Ovary (tissue), 9 donors: ENCODE data around the gene DAW1. TPM values are rescaled to one million over a fixed set of nuclear protein-coding genes. Genes with fewer than 3 reads are reported as not detected.

Source experiments
- DNase-seq, 5 donors: peaks; one replicate each; pipeline ENCODE4 v3.0.0-alpha.2; 2019 to 2020
- H3K27ac ChIP-seq, 2 donors: fragments of 200-600 bp; one replicate each; pipeline versions ENCODE4 v1.5.1 to v1.8.0; 2019 to 2022
- H3K27me3 ChIP-seq: fragments of 200-600 bp; one replicate; pipeline ENCODE4 v1.8.0; 2022
- H3K36me3 ChIP-seq: fragments of 200-600 bp; sonication (generic); one replicate; pipeline ENCODE4 v1.5.1; 2019
- H3K4me1 ChIP-seq: one replicate; pipeline ENCODE4 v1.8.1; 2013; ENCODE audit warnings: mild to moderate bottlenecking, moderate library complexity; ENCODE audit not compliant: insufficient read depth
- H3K4me3 ChIP-seq: fragments of 200-600 bp; sonication (generic); one replicate; pipeline ENCODE4 v1.5.1; 2017
- H3K9me3 ChIP-seq, 2 donors: fragments of 200-600 bp in 1 of 2; sonication (generic) in 1 of 2; one replicate each; pipeline versions ENCODE4 v1.5.1 to v1.8.1; 2013 to 2019; ENCODE audit warnings: mild to moderate bottlenecking in 1 of 2, moderate library complexity in 1 of 2
- EP300 ChIP-seq: sonication (generic); formaldehyde crosslinking; IDR thresholded peaks from one replicate; pipeline ENCODE4 v1.6.1; 2017; ENCODE audit warnings: antibody characterized with exemption
- POLR2A ChIP-seq: fragments of 450-650 bp; IDR thresholded peaks from one replicate; pipeline ENCODE4 v1.6.1; 2017; ENCODE audit warnings: antibody characterized with exemption, mild to moderate bottlenecking, moderate library complexity
- WGBS, 3 donors: extraction: QIAGEN DNeasy Blood & Tissue Kit in 1 of 3; methylation state at CpG; one replicate each; pipeline versions ENCODE4 v1.1.5 to v1.1.7; 2013 to 2017; 5-methylcytosine and 5-hydroxymethylcytosine counted together
- intact Hi-C, 4 donors: fragments of 100-400 bp; cut with DNase I; formaldehyde crosslinking; loops; one replicate each; pipeline versions ENCODE4 v1.11.0 to v1.15.1; 2022 to 2023
- polyA plus RNA-seq, 2 donors: library from polyadenylated mRNA; stranded (reverse); fragments of 200-250 nt in 1 of 2; fragments of 350-450 nt in 1 of 2; fragmentation: Illumina TruSeq in 1 of 2; extraction: RNeasy Lipid Tissue Mini Kit (QIAGEN cat#74804) in 1 of 2; gene quantifications; one replicate each; pipeline ENCODE4 v1.2.3, GENCODE V29; 2013 to 2014
- total RNA-seq, 7 donors: library from RNA; depleted of rRNA in 2 of 7; stranded (reverse); fragments of >200 nt in 2 of 7; fragmentation: NEBNext Ultra II Directional in 3 of 7; extraction: Animal tissue kit (Norgen Biotek cat#: 25700) in 3 of 7; gene quantifications; one replicate each; pipeline versions ENCODE4 v1.1.0 to v1.2.4, GENCODE V29; 2016 to 2023
- TF ChIP-seq, protein P1 (sequence below), 3 donors: fragments of 450-650 bp in 2 of 3; fragments of 200-600 bp in 1 of 3; IDR thresholded peaks; one replicate each; pipeline versions ENCODE4 v1.5.1 to v1.8.0; 2016 to 2022; ENCODE audit warnings: antibody characterized with exemption in 3 of 3, mild to moderate bottlenecking in 1 of 3
- donor health status: DM: no; HTN: no; CAD: no; lungs with moderate emphysema.
- donor health status: DM: no; HTN: no; CAD: no.
- donor health status: Bipolar disorder and iron deficiency.
- donor health status: DM: yes; HTN: yes; CAD: no.
- donor health status: DM: no; HTN: no; CAD: no.
- donor health status: DM: yes; HTN: yes; CAD: no.

DAW1 gene
- total and polyA plus RNA-seq, 9 donors: 0.11 to 4.6 (median 0.62) TPM; not detected in 2

DNA sequence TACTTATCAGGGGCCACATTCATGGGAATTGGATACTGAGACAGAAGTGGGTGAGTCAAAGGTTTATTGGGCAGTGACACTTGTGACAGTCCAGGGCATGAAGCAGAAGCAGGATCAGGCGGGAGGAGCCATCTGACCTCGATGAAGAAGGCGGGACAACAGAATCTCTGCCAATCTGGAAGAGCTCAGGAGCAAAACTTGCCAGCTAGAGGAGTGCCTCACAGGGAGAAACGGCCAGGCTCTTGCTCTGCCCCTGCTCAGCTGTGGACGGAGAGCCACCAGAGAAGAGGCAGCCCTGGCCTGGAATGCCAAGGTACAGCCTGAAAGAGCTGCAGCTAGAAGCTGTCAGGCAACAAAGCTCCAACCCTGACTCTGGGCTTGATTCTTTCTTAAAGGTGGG is 16.9 kb downstream of the DAW1 start:
- TF ChIP-seq, protein P1, sequence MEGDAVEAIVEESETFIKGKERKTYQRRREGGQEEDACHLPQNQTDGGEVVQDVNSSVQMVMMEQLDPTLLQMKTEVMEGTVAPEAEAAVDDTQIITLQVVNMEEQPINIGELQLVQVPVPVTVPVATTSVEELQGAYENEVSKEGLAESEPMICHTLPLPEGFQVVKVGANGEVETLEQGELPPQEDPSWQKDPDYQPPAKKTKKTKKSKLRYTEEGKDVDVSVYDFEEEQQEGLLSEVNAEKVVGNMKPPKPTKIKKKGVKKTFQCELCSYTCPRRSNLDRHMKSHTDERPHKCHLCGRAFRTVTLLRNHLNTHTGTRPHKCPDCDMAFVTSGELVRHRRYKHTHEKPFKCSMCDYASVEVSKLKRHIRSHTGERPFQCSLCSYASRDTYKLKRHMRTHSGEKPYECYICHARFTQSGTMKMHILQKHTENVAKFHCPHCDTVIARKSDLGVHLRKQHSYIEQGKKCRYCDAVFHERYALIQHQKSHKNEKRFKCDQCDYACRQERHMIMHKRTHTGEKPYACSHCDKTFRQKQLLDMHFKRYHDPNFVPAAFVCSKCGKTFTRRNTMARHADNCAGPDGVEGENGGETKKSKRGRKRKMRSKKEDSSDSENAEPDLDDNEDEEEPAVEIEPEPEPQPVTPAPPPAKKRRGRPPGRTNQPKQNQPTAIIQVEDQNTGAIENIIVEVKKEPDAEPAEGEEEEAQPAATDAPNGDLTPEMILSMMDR (IDR thresholded peaks at IDR 0.05): no peak
- no peak for TF ChIP-seq POLR2A
- no peak for TF ChIP-seq EP300
- Histone ChIP-seq H3K4me3 (no peak overlapping the region), H3K4me1 (no peaks in the 10 kb centered on the region), H3K27ac (no peak overlapping the region), H3K9me3 (no peaks in the 10 kb centered on the region), H3K27me3 (no peaks in the 10 kb centered on the region), H3K36me3 (no peaks in the 10 kb centered on the region)
- DNase-seq: no peak
- WGBS, 3 donors: 47 to 53% (median 51%) methylated on average over 5 of the region's 5 CpGs
- intact Hi-C loops: no loop called here

DNA sequence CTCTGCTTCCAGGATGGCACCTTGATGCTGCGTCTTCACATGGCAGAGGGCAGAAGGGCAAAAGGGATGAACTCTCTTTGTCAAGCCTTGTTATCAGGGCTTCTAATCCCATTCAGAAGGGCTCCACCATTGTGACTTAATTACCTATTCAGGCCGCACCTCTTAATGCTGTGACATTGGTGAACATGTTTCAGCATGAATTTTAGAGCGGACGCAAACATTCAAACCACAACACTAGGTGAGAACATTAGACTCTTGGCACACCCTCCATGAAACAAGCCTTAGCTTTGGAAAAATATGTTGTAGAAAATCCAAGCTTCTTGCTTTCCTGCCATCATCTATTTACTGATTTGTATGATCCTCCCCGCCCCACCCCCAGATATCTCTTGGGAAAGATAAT is 17.9 kb downstream of the DAW1 start:
- 85 to 90% (median 86%) methylated on average over 5 of the region's 5 CpGs for WGBS, 3 donors

GRCh38 chr2:227890495-227891079 is 19.2 kb downstream of the DAW1 start:
- H3K36me3 ChIP-seq: no peaks in the 10 kb centered on the region
- TF ChIP-seq, protein P1 (IDR thresholded peaks at IDR 0.05): peak; percentile 11 to 50 (median 29)
- no peak for TF ChIP-seq POLR2A
- TF ChIP-seq EP300: no peak
- intact Hi-C loops: loop anchor here in 1 of 4 donors (10.0 kb wide), 1 partner anchor 764 kb away; no protein-coding TSS in a partner anchor
- WGBS, 3 donors: 0 to 3% (median 1%) methylated on average over 2 of the region's 2 CpGs
- no peaks in the 10 kb centered on the region for H3K9me3 ChIP-seq
- H3K4me1 ChIP-seq: no peaks in the 10 kb centered on the region
- H3K27ac ChIP-seq: no peak overlapping the region
- no peak overlapping the region for H3K4me3 ChIP-seq
- no peaks in the 10 kb centered on the region for H3K27me3 ChIP-seq
- DNase-seq: no peak

More for the DNA sequence above, 17.9 kb downstream of the DAW1 start:
- intact Hi-C loops: no loop called here
- no peaks in the 10 kb centered on the region for H3K9me3 ChIP-seq
- H3K4me1 ChIP-seq: no peaks in the 10 kb centered on the region
- no peak for DNase-seq
- H3K27me3 ChIP-seq: no peaks in the 10 kb centered on the region
- no peak overlapping the region for H3K27ac ChIP-seq
- H3K4me3 ChIP-seq: no peak overlapping the region
- TF ChIP-seq EP300 (no peak), POLR2A (no peak)
- TF ChIP-seq, protein P1 (IDR thresholded peaks at IDR 0.05): no peak
- H3K36me3 ChIP-seq: no peaks in the 10 kb centered on the region

GRCh38 chr2:227891673-227892072 is 20.2 kb downstream of the DAW1 start:
- intact Hi-C loops: loop anchor here in 1 of 4 donors (10.0 kb wide), 1 partner anchor 763 kb away; no protein-coding TSS in a partner anchor
- Histone ChIP-seq H3K4me3 (no peak overlapping the region), H3K27ac (no peak overlapping the region), H3K27me3 (no peaks in the 10 kb centered on the region), H3K4me1 (no peaks in the 10 kb centered on the region), H3K36me3 (no peaks in the 10 kb centered on the region), H3K9me3 (no peaks in the 10 kb centered on the region)
- no peak for DNase-seq
- WGBS, 3 donors: 85 to 92% (median 92%) methylated on average over 2 of the region's 2 CpGs
- TF ChIP-seq EP300 (no peak), POLR2A (no peak)
- TF ChIP-seq, protein P1 (IDR thresholded peaks at IDR 0.05): no peak
